NCI-H1930 (cell line): Measurements from ENCODE around the gene RLN3.

Source experiments
- DNase-seq, 2 experiments: peaks; one replicate each; lab custom pipeline; 2025; lab: John Stamatoyannopoulos, UW

Gene RLN3

DNA sequence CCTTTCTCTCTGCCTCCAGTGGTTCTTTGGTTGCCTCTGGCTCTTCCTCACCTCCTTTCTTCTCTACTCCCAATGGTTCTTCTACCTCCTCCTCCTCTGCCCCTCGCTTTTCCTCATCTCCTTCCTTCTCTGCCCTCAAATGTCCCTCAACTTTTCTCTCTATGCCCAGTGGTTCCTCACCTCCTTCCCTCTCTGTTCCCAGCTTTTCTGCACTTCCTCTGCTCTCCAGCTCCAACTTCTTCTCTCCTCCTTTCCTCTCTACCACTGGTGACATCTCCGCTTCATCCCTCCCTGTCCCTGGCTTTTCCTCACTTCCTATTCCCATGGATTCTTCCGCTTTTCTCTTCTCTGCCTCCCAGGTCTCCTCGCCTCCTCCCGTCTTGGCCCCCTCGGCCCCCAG lies 26.2 kb downstream of the RLN3 start:
- DNase-seq: no peak

DNA sequence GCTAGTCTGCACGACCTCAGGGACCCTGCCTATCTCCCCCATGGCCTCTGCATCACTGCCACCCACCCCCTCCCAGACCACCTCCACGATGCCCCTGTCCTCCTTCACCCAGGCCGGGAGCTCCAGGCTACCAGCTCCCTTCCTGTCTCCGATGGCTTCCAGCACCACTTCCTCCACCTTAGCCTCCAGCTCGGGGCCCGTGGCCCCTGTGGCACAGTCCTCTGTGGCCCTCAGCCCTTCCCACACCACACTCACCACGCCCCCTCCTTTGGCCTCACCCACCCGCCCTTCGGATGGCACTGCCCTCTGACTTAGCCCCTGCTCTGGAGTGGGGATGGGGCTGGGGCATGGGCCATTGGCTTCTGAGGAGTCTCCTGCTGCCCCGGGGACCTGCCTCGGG lies 26.8 kb downstream of the RLN3 start:
- DNase-seq: no peak

DNA sequence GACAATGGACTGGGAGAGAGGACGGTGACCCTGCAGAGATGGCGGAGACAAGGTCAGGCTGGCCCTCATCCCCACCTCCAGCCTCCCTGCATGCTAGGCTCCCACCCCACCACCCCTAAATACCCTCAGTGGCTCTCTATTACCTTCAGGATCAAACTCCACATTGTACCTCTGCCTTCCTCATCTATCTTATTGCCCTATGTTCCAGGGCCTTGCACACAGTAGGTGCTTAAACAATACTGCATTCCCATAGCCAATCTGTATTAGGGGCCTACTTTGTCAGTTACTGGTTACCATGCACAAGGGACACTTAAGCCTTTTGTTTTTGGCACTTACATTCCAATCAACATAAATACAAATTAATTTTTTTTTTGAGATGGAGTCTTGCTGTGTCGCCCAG lies 27.4 kb downstream of the RLN3 start:
- no peak for DNase-seq

DNA sequence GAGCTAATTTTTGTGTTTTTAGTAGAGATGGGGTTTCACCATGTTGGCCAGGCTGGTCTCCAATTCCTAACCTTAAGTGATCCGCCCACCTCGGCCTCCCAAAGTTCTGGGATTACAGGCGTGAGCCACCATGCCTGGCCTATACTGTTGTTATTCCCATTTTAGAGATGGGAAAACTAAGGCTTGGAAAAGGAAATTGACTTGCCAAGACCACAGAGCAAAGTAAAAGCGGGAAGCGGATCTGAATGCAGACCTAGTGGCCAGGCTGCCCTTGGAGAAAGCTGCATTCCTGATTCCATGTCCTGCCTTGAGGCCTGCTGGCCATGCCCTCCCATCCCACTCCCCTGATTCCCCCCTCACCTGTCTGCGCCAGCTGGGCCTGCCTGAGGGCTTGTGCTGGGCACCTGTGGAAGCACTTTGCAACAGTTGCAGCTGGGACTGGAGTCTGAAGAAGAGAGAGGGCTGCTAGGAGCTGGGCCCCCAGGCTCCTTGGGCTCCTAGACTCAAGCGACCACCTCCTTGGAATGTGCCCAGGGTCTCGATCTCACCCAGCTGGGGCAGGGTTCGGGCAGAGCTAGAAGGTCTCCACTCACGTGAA lies 28.2 kb downstream of the RLN3 start:
- no peak for DNase-seq

DNA sequence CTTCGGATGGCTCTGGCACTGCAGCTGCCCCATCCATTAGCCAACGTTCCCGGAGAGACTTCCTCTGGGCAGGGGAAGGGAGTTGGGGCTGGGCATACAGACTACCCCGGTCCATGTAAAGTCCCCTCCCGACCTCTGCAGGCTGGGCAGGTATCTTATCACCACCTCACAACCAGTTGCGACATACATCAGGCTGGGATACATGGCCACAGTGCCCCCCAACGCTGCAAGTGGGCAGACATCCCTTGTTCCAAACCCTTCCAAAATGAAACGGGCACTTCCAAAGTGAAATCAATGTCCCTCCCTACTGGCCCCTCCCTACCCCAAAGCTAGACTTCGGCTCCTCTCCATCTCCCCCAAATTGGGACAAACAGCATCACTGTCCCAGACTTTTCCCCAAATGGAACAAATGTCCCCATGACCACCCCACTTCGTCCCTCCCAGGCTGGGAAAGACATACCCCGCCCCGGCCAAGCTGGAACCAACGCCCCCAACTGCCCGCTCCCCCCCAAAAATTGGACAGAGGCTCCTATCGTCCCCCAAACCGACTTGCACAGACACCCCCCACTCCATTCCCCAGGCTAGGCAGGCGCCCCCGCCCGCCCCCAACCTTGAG lies 28.9 kb downstream of the RLN3 start:
- DNase-seq: no peak

DNA sequence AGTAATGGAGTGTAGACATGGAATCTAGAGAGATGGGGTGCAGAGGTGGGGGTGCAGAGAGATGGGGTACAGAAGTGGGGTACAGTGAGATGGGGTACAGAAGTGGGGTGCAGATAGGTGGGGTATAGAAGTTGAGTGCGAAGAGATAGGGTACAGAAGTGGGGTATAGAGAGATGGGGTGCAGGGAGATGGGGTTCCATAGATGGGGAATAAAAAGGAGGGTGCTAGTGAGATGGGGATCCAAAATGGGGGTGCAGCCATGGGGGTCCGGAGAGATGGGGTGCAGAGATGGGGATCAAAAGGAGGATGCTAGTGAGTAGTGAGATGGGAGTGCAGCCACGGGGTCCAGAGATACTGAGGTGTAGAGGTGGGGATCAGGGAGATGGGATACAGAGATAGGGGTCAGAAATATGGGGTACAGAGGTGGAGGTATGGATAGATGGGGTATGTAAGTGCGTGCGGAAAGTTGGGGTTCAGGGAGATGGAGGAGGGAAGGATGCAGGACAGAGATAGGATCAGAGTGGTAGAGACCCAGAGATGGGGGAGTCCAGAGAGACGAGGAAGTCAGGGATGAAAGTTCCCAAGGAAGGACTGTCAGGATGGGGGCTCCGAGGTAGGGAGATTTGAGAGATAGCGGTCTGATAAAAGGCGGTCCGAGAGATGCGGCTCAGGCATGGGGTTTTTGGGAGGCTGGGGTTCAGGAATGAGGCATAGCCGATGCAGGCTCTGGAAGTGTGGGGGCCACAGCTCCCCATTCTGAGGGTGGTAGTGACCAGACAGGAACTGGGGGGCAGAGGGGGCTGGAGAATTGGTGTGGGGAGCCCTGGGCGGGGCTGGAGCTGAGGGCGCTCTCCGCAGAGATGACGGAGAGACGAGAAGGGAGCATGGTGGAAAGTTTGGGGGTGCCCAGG lies 30.5 kb downstream of the RLN3 start:
- DNase-seq: no peak

DNA sequence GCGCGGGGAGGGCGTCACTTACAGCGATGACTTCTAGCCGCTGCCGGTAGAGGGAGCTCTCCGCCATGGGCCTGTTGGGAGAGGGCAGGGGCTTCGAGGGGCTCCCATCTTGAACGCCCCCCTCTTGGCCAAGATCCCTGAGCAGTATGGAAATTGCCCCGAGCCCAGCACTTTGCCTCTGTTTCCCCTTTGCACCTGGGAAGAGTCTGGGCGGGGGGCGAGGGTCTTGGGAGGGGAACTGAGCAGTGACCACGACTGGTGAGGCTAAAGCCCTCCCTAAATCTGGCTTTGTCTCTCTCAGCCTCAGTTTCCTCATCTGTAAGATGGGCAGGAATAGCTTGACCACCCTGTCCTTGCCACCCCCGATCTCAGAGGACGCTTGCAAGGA lies 31.1 kb downstream of the RLN3 start:
- peak in 1 of 2 experiments; percentile 44 for DNase-seq

DNA sequence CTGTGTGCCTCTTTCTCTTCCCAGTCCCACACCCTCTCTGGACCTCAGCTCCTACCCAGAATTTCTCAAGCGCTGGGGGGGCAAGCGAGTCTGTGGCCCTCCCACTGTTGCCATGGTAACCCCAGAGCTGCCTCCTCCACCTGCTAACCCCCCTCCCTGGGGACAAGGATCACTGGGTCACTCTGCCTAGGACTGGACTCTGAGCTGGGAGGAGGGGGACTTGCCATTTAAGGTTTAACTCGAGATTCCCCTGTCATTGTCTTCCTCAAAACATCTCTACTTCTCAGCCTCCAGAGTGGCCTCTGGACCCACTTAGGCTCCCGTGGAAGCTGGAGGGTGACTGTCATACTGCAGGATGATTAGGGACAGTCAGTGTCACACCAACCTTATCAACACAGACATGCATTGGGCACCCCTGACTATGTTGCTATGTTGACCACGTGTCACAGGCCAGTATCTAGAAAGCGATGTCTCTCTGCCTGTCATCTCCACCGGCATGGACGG lies 31.8 kb downstream of the RLN3 start:
- DNase-seq: no peak

DNA sequence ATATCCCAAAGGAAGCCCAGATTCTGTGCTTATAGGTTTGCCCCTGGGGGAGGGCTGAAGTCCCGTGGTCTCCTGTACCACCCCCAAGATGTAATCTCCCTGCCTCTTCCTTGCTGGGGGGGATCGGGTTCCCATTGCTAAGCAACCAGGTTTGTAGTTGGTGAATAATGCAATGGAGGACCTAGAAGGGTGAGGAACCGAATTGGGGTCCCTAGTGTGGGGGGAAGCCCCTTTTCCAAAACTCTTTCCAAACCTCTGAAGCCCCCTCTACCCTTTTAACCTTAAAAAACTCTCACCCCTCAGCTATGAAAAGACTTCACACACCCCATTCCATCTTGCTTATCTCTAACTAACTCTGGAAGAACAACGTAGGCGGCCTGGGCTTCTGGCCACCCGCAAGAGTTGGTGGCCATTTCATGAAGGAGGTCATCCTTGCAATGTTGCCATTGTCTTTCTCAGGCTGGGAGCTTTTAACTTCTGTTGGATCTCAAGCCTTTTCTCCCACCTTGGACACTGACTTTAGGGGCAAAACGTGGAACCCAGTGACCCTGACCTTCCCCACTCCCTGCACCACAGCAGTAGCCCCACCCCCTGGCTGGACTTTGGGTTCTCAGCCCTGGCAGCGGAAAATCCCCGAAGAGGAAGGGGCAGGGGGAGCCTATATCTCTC lies 33.3 kb downstream of the RLN3 start:
- DNase-seq: no peak

DNA sequence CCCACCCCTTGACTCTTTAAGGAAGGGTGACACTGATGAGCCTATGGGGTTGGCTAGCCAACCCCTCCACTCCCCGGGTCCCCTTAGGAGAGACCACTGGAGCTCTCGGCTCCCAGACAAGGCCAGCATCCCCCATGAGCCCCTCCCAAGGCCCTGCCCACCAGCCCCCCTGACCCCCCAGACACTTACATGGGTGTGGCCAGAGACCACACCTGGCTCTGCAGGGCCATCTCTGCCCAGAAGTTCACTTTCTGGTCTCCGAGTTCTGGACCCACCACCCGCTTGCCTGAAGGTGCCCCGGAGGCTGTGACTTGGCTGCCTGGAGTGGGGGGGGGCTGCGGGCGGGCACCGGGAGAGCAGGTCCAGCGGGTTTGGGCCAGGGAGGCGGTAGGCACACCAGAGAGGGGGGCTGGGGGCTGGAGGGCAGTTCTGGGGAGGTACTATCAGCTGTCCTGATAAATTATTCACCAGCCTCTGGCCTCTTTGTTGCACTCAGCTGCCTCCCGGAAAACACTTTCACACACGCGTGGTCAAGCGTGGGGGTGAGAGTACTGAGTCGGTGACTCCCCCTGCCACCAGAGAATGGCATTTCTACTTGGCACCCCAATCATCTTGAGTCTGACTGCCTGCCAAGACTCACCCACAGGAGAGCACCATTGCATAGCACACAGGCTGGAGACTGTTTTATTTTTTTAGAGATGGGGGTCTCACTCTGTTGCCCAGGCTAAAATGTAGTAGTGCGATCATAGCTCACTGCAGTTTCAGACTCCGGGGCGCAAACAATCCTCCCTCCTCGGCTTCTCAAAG lies 34.0 kb downstream of the RLN3 start, which contains the start of gene PALM3:
Gene PALM3 (minus strand): TSS at position 326 of the 807 bp plus-strand sequence. CDS start 96 bp downstream, at position 230.
- no peak for DNase-seq

DNA sequence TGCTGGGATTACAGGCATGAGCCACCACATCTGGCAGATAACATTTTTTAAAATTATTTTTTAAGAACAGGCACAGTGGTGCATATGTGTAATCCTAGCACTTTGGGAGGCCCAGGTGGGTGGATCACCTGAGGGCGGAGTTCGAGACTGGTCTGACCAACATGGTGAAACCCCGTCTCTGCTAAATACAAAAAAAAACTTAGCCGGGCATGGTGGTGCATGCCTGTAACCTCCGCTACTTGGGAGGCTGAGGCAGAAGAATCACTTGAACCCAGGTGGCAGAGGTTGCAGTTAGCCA lies 34.6 kb downstream of the RLN3 start:
- DNase-seq: no peak

DNA sequence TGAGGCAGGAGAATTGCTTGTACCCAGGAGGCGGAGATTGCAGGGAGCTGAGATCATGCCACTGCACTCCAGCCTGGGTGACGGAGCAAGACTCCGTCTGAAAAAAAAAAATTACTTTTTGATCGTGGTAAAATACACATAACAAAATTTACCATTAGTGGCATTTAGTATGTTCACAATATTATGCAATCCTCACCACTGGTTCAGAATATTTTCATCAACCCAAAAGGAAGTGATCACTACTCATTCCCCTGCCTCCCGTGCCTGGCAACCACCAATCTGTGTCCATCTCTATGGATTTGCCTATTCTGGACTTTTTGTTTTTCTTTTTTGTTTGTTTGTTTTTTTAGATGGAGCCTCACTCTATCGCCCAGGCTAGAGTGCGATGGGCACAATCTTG lies 35.2 kb downstream of the RLN3 start:
- no peak for DNase-seq

DNA sequence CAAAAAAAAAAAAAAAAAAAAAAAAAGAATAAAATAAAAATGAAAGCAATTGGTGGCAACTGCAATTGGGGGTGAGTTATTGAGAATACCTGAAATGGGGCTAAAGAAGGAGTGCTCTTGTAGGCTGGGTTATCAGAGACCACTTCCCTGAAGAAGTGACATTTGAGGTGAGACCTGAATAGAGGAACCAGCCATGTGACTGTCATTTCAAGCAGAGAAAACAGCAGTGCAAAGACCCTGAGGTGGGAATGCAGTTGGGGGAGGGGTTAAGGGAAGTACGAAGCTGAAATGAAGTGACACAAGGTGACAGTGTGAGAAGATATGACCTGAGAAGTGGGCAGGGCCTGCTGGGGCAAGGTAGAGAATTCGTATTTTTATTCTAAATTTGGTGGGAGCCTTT lies 38.2 kb downstream of the RLN3 start:
- DNase-seq: no peak

DNA sequence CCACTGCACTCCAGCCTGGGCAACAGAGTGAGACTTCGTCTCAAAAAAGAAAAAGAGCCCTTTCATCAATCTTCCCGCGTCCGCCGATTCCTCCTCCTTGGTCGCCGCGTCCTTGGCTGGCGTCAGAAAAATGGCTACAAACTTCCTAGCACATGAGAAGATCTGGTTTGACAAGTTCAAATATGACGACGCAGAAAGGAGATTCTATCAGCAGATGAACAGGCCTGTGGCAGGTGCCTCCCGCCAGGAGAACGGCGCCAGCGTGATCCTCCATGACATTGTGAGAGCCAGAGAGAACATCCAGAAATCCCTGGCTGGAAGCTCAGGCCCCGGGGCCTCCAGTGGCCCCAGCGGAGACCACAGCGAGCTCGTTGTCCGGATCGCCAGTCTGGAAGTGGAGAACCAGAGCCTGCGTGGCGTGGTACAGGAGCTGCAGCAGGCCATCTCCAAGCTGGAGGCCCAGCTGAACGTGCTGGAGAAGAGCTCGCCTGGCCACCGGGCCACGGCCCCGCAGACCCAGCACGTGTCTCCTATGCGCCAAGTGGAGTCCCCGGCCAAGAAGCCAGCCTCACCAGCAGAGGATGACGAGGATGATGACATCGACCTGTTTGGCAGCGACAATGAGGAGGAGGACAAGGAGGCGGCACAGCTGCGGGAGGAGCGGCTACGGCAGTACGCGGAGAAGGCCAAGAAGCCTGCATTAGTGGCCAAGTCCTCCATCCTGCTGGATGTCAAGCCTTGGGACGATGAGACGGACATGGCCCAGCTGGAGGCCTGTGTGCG lies 42.5 kb downstream of the RLN3 start:
- no peak for DNase-seq

DNA sequence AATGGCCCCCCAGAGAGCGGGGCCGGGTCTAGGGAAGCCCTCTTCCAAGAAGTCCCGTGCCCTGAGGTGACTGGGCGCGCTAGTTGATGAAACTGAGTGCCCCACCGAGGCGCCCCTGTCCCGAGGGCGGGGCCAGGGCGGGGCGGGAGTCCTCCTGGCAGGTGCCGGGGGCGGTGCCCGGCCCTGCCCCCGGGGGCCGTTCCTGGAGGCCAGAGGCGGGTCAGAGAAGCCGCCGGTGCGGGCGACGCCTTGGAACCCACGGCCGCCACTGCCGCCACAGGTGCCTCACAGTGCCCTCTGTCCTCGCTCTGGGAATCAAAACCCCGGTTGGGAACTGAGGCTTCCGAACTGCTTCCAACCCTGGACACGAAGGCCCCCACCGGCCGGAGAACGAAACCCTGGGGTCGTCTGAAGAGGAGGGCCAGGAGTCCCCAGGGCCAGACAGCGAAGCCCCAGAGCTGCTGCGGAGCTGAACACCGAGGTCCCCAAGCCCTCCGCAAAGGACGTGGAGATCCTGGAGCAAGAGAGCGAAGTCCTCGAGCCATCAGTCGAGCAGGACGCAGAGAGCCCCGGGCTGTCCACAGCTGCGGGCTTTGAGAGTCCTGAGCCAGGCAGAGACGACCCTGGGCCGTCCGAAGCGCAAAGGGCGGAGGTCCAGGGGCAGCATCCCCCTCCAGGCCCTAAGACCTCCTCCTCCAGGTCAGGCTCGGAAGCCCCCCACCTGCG lies 44.8 kb downstream of the RLN3 start, which contains the start of gene MISP3:
Gene MISP3 (plus strand): TSS at position 252 of the 726 bp plus-strand sequence. CDS start 524 bp downstream, outside the sequence.
- DNase-seq: peak in 1 of 2 experiments; percentile 61

DNA sequence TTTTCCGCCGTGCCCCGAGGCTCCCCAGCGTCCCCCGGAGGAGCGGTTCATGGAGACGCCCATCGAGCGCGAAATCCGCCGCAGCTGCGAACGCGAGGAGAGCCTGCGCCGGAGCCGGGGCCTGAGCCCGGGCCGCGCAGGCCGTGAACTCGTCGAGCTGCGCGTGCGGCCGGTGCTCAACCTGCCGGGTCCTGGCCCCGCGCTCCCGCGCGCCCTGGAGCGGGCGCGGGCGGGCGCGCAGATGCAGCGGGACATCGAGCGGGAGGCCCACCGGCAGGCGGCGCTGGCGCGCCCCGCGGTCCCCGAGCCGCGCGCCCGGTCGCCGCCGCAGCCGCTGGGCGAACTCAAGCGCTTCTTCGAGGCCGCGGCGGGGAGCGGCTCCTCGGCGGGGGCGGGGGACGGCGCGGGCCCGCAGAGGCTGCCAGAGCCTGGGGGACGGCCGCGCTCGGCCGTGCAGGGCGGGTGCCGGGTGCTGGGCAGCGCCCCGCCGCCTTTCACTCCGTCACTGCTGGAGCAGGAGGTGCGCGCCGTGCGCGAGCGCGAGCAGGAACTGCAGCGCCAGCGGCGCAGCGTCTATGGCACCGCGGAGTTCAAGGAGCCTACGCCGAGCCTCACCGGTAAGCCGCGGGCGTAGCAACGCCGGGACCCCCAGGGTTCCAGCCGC lies 45.4 kb downstream of the RLN3 start:
- peak; percentile 23 to 64 for DNase-seq

DNA sequence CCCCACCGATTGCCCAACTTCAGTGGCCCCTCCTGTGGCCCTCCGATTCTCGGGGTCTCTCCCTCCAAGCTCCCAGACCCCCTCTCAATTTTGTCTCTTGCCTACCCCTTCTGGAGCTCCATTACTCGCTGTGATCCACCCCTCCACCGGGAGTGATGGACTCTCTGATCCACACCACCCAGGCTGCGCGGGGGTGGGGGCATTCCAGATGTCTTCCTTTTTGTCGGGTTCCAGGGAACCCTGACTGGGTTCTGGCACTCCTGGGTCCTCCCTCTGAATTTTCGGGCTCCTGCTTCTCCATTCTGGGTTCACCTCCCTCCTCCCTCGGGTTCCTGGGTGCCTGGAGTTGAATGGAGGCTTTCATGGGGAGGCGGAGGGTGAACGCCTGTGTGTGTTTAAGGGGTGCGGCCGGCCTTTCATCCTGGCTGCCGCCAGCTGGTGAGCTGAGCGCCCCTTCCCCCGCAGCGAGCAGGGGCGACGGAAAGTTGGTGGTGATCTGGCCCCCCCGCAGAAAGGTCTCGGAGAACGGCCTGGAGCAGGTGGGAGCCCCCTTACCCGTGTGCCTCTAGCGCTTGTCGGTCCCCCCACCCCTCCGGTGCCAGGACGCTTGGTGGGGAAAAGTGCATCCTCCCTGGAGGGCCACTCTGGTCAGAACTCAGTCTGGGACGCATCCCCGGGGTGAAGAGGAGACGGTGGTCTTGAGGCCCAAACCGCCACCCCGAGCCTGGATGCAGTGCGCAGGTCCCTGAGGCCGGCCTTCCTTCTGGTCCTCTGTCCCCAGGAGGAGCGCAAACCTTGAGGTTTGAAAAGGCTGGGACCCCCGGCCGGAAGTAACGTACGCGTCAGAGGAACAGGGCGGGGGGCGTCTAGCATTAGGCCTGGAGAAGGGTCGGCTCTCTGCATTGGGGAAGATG lies 46.2 kb downstream of the RLN3 start:
- no peak for DNase-seq

DNA sequence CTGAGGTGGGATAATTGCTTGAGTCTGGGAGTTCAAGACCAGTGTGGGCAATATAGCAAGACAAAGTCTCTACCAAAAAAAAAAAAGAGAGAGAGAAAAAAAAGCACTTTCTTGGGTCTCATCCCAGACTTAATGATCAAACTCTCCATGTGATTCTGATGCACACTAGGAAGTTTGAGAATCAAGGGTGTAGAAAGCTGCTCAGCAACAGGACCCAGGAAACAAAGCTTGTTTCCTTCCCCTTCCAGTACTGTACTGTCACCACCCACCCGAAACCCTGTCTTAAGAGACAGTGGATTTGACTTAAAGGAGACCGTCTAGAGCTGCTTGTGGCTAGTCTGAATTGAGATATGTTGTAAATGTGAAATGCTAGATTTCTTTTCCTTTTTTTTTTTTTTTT lies 50.5 kb downstream of the RLN3 start:
- DNase-seq: no peak
